ENCODE results near the gene ARID1B.

- TF ChIP-seq CTCF (IDR thresholded peaks at IDR 0.05; ENCODE audit: insufficient read depth, low read length, poor library complexity, severe bottlenecking) (no peak), EZH2phosphoT487 (conservative IDR thresholded peaks at IDR 0.05; ENCODE audit: low read length) (no peak)
Measured at GRCh38 chr6:157244780-157245179, 467.6 kb downstream of the ARID1B start.
